A549 (cell line): ENCODE results near the gene MYO1B. TPM values are rescaled to one million over a fixed set of nuclear protein-coding genes. Genes with fewer than 3 reads are reported as not detected.

Source experiments
- ATAC-seq, 2 experiments: fragments of 200-7000 bp in 1 of 2; fragments of >200 bp in 1 of 2; cut with Nextera tagmentation in 1 of 2; cut with Tn5 transposase in 1 of 2; 3 replicates each; pipeline versions ENCODE4 v1.8.0 to v1.9.1; 2018 to 2020; ENCODE audit warnings: mild to moderate bottlenecking in 1 of 2, moderate library complexity in 1 of 2
- CTCF ChIA-PET: fragments of 300-600 bp; sonication (Branson Sonifier 250); formaldehyde crosslinking; extraction: SDS; loops from one replicate; lab custom pipeline; 2021; ENCODE audit warnings: antibody characterized with exemption, inconsistent platforms; lab: Yijun Ruan, JAX
- POLR2A ChIA-PET: fragments of 350-600 bp; formaldehyde crosslinking; extraction: SDS; loops from one replicate; lab custom pipeline; 2021; ENCODE audit warnings: antibody characterized with exemption, inconsistent platforms; lab: Yijun Ruan, JAX
- DNase-seq, 2 experiments: peaks; one replicate each; pipeline versions ENCODE4 v3.0.0 to v3.0.0-alpha.2; 2011 to 2016; ENCODE audit warnings: low read depth in 1 of 2, low spot score in 1 of 2
- FAIRE-seq: peaks from 2 replicates; lab custom pipeline; 2011; peaks lifted over from hg19 to GRCh38; lab: Jason Lieb, UNC
- H3K27ac ChIP-seq, 2 experiments: fragments of >200 bp; sonication (Bioruptor Twin); formaldehyde crosslinking; 3 replicates each; pipeline ENCODE4 v1.5.1; 2016 to 2017
- H3K4me1 ChIP-seq: fragments of >200 bp; sonication (Bioruptor Twin); formaldehyde crosslinking; 3 replicates; pipeline ENCODE4 v1.6.1; 2016
- H3K4me2 ChIP-seq: fragments of >200 bp; sonication (Bioruptor Twin); formaldehyde crosslinking; 3 replicates; pipeline ENCODE4 v1.6.1; 2016
- H3K4me3 ChIP-seq: fragments of >200 bp; sonication (Bioruptor Twin); formaldehyde crosslinking; 3 replicates; pipeline ENCODE4 v1.5.1; 2016
- H3K9me3 ChIP-seq: fragments of >200 bp; sonication (Bioruptor Twin); formaldehyde crosslinking; 3 replicates; pipeline ENCODE4 v1.6.1; 2016
- CEBPB ChIP-seq, 2 experiments: fragments of >200 bp in 1 of 2; sonication (Bioruptor Twin) in 1 of 2; formaldehyde crosslinking in 1 of 2; IDR thresholded peaks; 2 replicates each; pipeline ENCODE4 v1.6.1; 2012 to 2016
- CHD4 ChIP-seq: fragments of 200-600 bp; sonication (generic); IDR thresholded peaks from 2 replicates; pipeline ENCODE4 v1.6.1; 2016; ENCODE audit warnings: antibody characterized with exemption, mild to moderate bottlenecking, borderline replicate concordance
- ESRRA ChIP-seq: fragments of 150-350 bp; IDR thresholded peaks from 2 replicates; pipeline ENCODE4 v1.6.1; 2014; ENCODE audit warnings: mild to moderate bottlenecking, low read length, borderline replicate concordance
- FOSB ChIP-seq: fragments of 250-450 bp; sonication (Bioruptor Pico); IDR thresholded peaks from 2 replicates; pipeline ENCODE4 v1.5.0; 2020; ENCODE audit warnings: mild to moderate bottlenecking, moderate library complexity
- FOXS1 ChIP-seq: fragments of 250-450 bp; sonication (Bioruptor Pico); IDR thresholded peaks from 2 replicates; pipeline ENCODE4 v1.5.0; 2020; ENCODE audit warnings: mild to moderate bottlenecking, moderate library complexity
- GATA3 ChIP-seq: IDR thresholded peaks from 2 replicates; pipeline ENCODE4 v1.6.1; 2012; ENCODE audit warnings: borderline replicate concordance
- HDAC2 ChIP-seq: fragments of 200-600 bp; sonication (generic); IDR thresholded peaks from 2 replicates; pipeline ENCODE4 v1.6.1; 2016
- HOXA7 ChIP-seq: fragments of 250-450 bp; sonication (Bioruptor Pico); IDR thresholded peaks from 2 replicates; pipeline ENCODE4 v1.5.0; 2020; ENCODE audit warnings: mild to moderate bottlenecking, moderate library complexity
- HOXB5 ChIP-seq: fragments of 250-450 bp; sonication (Bioruptor Pico); IDR thresholded peaks from 2 replicates; pipeline ENCODE4 v1.5.0; 2020; ENCODE audit warnings: mild to moderate bottlenecking, moderate library complexity
- JUN ChIP-seq, 2 experiments: fragments of >200 bp; sonication (Bioruptor Twin); formaldehyde crosslinking; IDR thresholded peaks; 2 replicates in 1 of 2; 3 replicates in 1 of 2; pipeline ENCODE4 v1.6.1; 2016 to 2017
- JUNB ChIP-seq: fragments of >200 bp; sonication (Bioruptor Twin); formaldehyde crosslinking; IDR thresholded peaks from 2 replicates; pipeline ENCODE4 v1.6.1; 2016
- KDM5A ChIP-seq: fragments of 200-600 bp; sonication (generic); IDR thresholded peaks from 2 replicates; pipeline ENCODE4 v1.6.1; 2016; ENCODE audit warnings: antibody characterized with exemption, mild to moderate bottlenecking
- MAFK ChIP-seq: fragments of 450-650 bp; IDR thresholded peaks from 2 replicates; pipeline ENCODE4 v1.6.1; 2014; ENCODE audit not compliant: partially characterized antibody
- MAZ ChIP-seq: fragments of 150-350 bp; IDR thresholded peaks from 2 replicates; pipeline ENCODE4 v1.6.1; 2014; ENCODE audit warnings: antibody characterized with exemption, low read depth, low read length, borderline replicate concordance
- MYC ChIP-seq: IDR thresholded peaks from 2 replicates; pipeline ENCODE4 v1.6.1; 2012; ENCODE audit warnings: mild to moderate bottlenecking, inconsistent platforms, low read length, improper control_type of control experiment, borderline replicate concordance
- NPAS2 ChIP-seq: fragments of 250-450 bp; sonication (Bioruptor Pico); IDR thresholded peaks from 2 replicates; pipeline ENCODE4 v1.8.0; 2022; ENCODE audit warnings: mild to moderate bottlenecking, moderate library complexity, borderline replicate concordance
- NR3C1 ChIP-seq: fragments of >200 bp; sonication (Bioruptor Twin); formaldehyde crosslinking; IDR thresholded peaks from 3 replicates; pipeline ENCODE4 v1.6.1; 2017
- RCOR1 ChIP-seq: fragments of 150-350 bp; IDR thresholded peaks from 2 replicates; pipeline ENCODE4 v1.6.1; 2014; ENCODE audit warnings: antibody characterized with exemption, low read length, low read depth
- SMC3 ChIP-seq: fragments of >200 bp; sonication (Bioruptor Twin); formaldehyde crosslinking; IDR thresholded peaks from 3 replicates; pipeline ENCODE4 v1.6.1; 2018; ENCODE audit warnings: inconsistent platforms
- TP53 ChIP-seq: fragments of 250-450 bp; sonication (Bioruptor Pico); IDR thresholded peaks from 2 replicates; pipeline ENCODE4 v1.5.0; 2021; ENCODE audit warnings: mild to moderate bottlenecking, moderate library complexity
- ZFP36 ChIP-seq: fragments of 450-650 bp; IDR thresholded peaks from 2 replicates; pipeline ENCODE4 v1.6.1; 2014; ENCODE audit warnings: borderline replicate concordance; ENCODE audit not compliant: partially characterized antibody
- ZNF302 ChIP-seq: fragments of 250-450 bp; sonication (Bioruptor Pico); IDR thresholded peaks from 2 replicates; pipeline ENCODE4 v1.9.0; 2021; ENCODE audit warnings: inconsistent platforms, mild to moderate bottlenecking, moderate library complexity
- WGBS: methylation state at CpG from one replicate; pipeline ENCODE4 v1.1.6; 2017; ENCODE audit errors: missing lambda C conversion rate; 5-methylcytosine and 5-hydroxymethylcytosine counted together
- polyA plus RNA-seq, 4 experiments: library from polyadenylated mRNA; depleted of rRNA in 3 of 4; stranded (reverse); fragments of >200 nt; fragmentation: RNase III in 1 of 4; extraction: RNeasy Plus Mini Kit Qiagen cat#74134 plus additional on column Dnase treatment in 1 of 4; gene quantifications; 2 replicates in 3 of 4; 3 replicates in 1 of 4; pipeline ENCODE4 v1.2.3, GENCODE V29; 2011 to 2017
- TF ChIP-seq, protein P1 (sequence below): fragments of 200-600 bp; sonication (generic); IDR thresholded peaks from 2 replicates; pipeline ENCODE4 v1.6.1; 2016; ENCODE audit warnings: antibody characterized with exemption, mild to moderate bottlenecking, moderate library complexity

Gene MYO1B
- polyA plus RNA-seq, 2 of the 4 experiments (the other 2 are of a cell fraction) = 77.7 to 159 TPM

DNA sequence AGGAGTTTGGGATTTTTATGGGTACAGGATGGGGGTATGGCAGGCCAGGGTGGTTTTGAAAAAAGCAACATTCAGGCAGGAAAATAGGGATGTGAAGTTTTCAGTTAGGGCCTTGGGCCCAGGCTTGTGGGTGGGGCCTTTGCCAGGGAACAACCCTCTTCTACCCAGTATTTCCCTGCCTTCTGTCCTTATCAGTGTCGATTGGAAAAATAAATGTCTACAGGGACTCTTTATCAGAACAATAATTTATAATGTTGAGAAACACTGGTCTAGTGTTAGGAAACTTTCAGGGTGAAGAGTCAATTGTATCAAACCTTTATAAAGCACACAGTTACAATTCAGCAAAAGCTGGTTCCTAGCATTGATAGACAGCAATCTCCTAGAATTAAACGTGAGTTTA is 218.6 kb downstream of the MYO1B start:
- Histone ChIP-seq H3K9me3 (0 out of 3 replicates have a peak, but pooled peaks cover 7% of the 10 kb centered on the region), H3K4me3 (no peak overlapping the region)
- POLR2A ChIA-PET = no interaction called here
- WGBS = 82% methylated on average over 2 of the region's 2 CpGs
- CTCF ChIA-PET = interaction anchor here (0.6 kb wide), 1 partner anchor 293 kb away, joined by 3 read pairs; no protein-coding TSS in a partner anchor
- TF ChIP-seq KDM5A = no peak
- no peak for TF ChIP-seq HDAC2
- no peak for TF ChIP-seq JUNB
- TF ChIP-seq NR3C1 = no peak
- TF ChIP-seq SMC3 = no peak
- TF ChIP-seq FOSB (CRISPR knock-in tag) = no peak
- no peak for TF ChIP-seq ESRRA
- TF ChIP-seq, all 56 proteins: peak for 0
- Histone ChIP-seq H3K4me2 (no peak overlapping the region), H3K4me1 (no peaks in the 10 kb centered on the region), H3K27ac (no peak overlapping the region)
- no peak for DNase-seq
- no peak for FAIRE-seq
- no peak for ATAC-seq

DNA sequence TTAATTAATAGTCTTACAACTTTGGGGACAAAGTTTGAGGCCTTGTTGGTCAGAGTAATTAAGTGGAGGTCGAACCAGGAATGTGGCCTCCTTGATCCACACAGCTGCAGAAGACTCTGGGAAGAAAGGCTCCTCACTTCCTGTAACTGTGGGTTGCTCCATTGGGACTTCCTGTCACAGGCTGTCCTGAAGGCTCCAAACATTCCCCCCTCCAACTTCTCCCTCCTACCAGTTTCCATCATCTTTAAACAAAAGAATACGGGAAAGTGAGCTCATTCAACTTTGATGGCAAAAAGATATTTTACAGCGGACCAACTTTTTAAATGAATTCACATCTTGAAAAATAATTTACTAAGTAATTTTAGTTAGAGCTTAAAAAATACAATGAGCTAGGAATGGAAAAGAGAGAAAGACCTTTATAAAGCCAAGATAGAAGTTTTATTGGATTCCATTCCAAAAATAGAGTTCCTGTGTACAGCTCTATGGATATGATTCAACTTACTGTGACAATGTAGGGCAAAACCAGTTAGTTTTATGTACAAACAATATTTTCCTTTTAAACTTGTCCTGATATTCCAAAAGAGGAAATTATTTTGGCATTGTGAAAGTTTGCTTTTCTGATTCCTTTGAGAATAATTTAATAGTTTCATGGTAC is 220.7 kb downstream of the MYO1B start:
- ATAC-seq = no peak
- Histone ChIP-seq H3K4me2 (no peak overlapping the region), H3K4me1 (no peaks in the 10 kb centered on the region), H3K9me3 (no peaks in the 10 kb centered on the region), H3K4me3 (no peak overlapping the region), H3K27ac (no peak overlapping the region)
- no peak for TF ChIP-seq RCOR1
- TF ChIP-seq TP53 (CRISPR knock-in tag) = no peak
- no peak for TF ChIP-seq GATA3
- TF ChIP-seq MAZ = no peak
- no peak for TF ChIP-seq ZNF302
- no peak for TF ChIP-seq CEBPB (IDR thresholded peaks at IDR 0.05)
- no peak for TF ChIP-seq JUNB
- no peak for TF ChIP-seq HOXB5
- no peak for TF ChIP-seq ESRRA
- no peak for TF ChIP-seq NR3C1
- no peak for TF ChIP-seq FOXS1 (CRISPR knock-in tag)
- TF ChIP-seq CHD4 = no peak
- TF ChIP-seq MAFK = no peak
- no peak for TF ChIP-seq HOXA7 (CRISPR knock-in tag)
- POLR2A ChIA-PET = no interaction called here
- WGBS = 85% methylated on average over 3 of the region's 3 CpGs
- no peak for DNase-seq
- no peak for FAIRE-seq
- CTCF ChIA-PET = no interaction called here

DNA sequence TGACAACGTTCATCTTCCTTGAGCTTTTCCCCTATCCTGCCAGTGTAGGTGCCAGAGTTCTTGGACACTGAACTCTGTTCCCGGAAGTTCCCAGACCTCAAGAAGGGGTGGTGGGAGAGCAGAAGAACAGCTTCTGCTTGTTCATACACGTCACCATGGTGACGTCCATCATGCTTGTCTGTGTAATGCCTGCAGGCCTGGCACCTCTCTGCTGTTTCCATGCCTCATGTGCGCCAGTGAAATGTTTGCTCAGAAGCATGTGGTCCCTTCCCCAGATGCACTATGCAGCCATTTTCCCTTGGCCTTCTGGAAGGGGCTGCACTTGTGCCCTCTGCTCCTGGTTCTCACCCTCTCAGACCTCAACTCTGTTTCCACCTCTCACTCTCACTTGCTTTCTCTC is 221.9 kb downstream of the MYO1B start:
- no peak for FAIRE-seq

More for the DNA sequence above, 221.9 kb downstream of the MYO1B start:
- DNase-seq = no peak
- Histone ChIP-seq H3K9me3 (no peaks in the 10 kb centered on the region), H3K4me1 (no peaks in the 10 kb centered on the region), H3K4me2 (no peak overlapping the region), H3K4me3 (no peak overlapping the region)
- ATAC-seq = no peak
- TF ChIP-seq ZFP36 (no peak), CHD4 (no peak), MYC (no peak), JUN (IDR thresholded peaks at IDR 0.05) (no peak), JUNB (no peak), NPAS2 (CRISPR knock-in tag) (no peak)
- TF ChIP-seq, protein P1, sequence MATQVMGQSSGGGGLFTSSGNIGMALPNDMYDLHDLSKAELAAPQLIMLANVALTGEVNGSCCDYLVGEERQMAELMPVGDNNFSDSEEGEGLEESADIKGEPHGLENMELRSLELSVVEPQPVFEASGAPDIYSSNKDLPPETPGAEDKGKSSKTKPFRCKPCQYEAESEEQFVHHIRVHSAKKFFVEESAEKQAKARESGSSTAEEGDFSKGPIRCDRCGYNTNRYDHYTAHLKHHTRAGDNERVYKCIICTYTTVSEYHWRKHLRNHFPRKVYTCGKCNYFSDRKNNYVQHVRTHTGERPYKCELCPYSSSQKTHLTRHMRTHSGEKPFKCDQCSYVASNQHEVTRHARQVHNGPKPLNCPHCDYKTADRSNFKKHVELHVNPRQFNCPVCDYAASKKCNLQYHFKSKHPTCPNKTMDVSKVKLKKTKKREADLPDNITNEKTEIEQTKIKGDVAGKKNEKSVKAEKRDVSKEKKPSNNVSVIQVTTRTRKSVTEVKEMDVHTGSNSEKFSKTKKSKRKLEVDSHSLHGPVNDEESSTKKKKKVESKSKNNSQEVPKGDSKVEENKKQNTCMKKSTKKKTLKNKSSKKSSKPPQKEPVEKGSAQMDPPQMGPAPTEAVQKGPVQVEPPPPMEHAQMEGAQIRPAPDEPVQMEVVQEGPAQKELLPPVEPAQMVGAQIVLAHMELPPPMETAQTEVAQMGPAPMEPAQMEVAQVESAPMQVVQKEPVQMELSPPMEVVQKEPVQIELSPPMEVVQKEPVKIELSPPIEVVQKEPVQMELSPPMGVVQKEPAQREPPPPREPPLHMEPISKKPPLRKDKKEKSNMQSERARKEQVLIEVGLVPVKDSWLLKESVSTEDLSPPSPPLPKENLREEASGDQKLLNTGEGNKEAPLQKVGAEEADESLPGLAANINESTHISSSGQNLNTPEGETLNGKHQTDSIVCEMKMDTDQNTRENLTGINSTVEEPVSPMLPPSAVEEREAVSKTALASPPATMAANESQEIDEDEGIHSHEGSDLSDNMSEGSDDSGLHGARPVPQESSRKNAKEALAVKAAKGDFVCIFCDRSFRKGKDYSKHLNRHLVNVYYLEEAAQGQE = no peak
- TF ChIP-seq, all 56 proteins: peak for 0
- ChIA-PET CTCF (no interaction called here), POLR2A (no interaction called here)
- H3K27ac ChIP-seq = no peak overlapping the region
- WGBS = 86% methylated on average over 5 of the region's 5 CpGs
